Uterus (tissue), 4 donors: ENCODE measurements around the gene NAA15. TPM values are rescaled to one million over a fixed set of nuclear protein-coding genes. Genes with fewer than 3 reads are reported as not detected.
"Not testable (repeated sequence)": the region's sequence is repeated elsewhere in the genome, so short reads cannot be mapped to it uniquely, and the experiment has no call there.

Source experiments
- DNase-seq, 2 donors: peaks; one replicate each; pipeline ENCODE4 v3.0.0-alpha.2; 2019 to 2020
- H3K27ac ChIP-seq, 2 donors: fragments of 200-600 bp; sonication (generic); 1 replicate in 1 of 2; 2 replicates in 1 of 2; pipeline ENCODE4 v1.5.1; 2016 to 2018
- H3K27me3 ChIP-seq, 2 donors: fragments of 200-600 bp; sonication (generic); one replicate each; pipeline ENCODE4 v1.5.1; 2018 to 2019; ENCODE audit warnings: control low read depth in 1 of 2
- H3K36me3 ChIP-seq, 2 donors: fragments of 200-600 bp; sonication (generic); one replicate each; pipeline ENCODE4 v1.5.1; 2019; ENCODE audit warnings: control low read depth in 1 of 2
- H3K4me1 ChIP-seq, 2 donors: fragments of 200-600 bp; sonication (generic); one replicate each; pipeline ENCODE4 v1.5.1; 2018 to 2019; ENCODE audit warnings: control low read depth in 1 of 2
- H3K4me3 ChIP-seq, 2 donors: fragments of 200-600 bp; sonication (generic); 1 replicate in 1 of 2; 2 replicates in 1 of 2; pipeline ENCODE4 v1.5.1; 2018 to 2019; ENCODE audit warnings: mild to moderate bottlenecking in 1 of 2
- H3K9me3 ChIP-seq, 2 donors: fragments of 200-600 bp; sonication (generic); one replicate each; pipeline ENCODE4 v1.5.1; 2019; ENCODE audit warnings: control low read depth in 1 of 2
- POLR2A ChIP-seq, 2 donors: fragments of 450-650 bp; IDR thresholded peaks; one replicate each; pipeline ENCODE4 v1.6.1; 2016; ENCODE audit warnings: antibody characterized with exemption in 2 of 2, mild to moderate bottlenecking in 1 of 2, moderate library complexity in 1 of 2
- intact Hi-C: fragments of 100-400 bp; cut with DNase I; formaldehyde crosslinking; loops from one replicate; pipeline ENCODE4 v1.15.1; 2023; ENCODE audit warnings: low total_unique reads
- total RNA-seq, 4 donors: library from RNA; depleted of rRNA in 3 of 4; stranded (reverse); fragments of >200 nt in 3 of 4; gene quantifications; one replicate each; pipeline versions ENCODE4 v1.1.0 to v1.2.4, GENCODE V29; 2014 to 2023
- TF ChIP-seq, protein P1 (sequence below), 4 experiments: fragments of 200-600 bp in 2 of 4; fragments of 450-650 bp in 2 of 4; sonication (generic) in 2 of 4; IDR thresholded peaks; one replicate each; pipeline ENCODE4 v1.5.1; 2016 to 2019; ENCODE audit warnings: antibody characterized with exemption in 4 of 4, mild to moderate bottlenecking in 2 of 4, moderate library complexity in 1 of 4
- donor health status: DM: yes; HTN: yes; CAD: no.

NAA15 gene
- total RNA-seq, 4 donors from 2014 or later = 47.1 to 75.1 (median 54.1) TPM

DNA sequence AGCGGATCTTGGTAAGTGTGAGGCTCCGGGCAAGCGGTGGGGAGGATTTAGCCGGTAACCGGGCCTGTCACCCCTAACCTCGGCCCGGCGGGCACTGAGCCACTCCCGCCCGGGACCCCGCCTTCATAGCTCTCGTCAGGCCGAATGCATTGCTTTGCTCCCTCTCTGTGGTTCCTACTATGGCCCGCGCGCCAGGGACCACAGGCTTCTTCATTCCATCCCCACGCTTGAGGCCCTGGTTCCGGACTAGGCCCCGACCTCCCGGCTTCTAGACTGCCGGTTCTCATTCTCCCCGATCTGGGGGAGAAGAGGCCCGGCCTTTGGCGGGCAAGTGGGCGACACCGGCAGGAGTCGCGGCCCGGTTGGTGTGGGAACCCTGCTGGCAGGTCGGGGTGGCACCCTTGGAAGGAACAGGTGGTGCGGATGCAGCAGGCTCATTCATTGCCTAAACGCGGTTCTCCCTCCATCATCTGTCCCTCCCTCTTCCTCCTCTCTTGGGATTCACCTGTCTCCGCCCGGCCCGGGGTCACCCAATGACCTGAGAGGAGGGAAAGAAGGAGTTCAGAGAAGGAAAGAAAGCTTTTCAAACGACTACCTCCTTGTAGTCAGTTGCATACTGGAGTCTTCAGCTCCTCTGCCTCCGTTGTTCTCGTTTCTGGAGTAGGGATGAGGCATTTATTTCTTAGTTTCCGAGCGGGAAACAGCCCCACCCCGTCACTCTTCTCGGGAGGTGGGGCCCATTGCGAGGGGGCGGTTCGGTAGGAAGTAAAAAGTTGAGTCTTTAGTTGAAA is 711 bp downstream of the NAA15 start, which contains the start of gene NDUFC1:
TSS of gene NDUFC1 (minus strand) at position 657 of the 791 bp plus-strand sequence. CDS start 6,679 bp downstream, outside the sequence.
- no peaks in the 10 kb centered on the region for H3K27me3 ChIP-seq
- no peaks in the 10 kb centered on the region for H3K36me3 ChIP-seq
- peak within 1 kb of the TSS; percentile 72 to 93 for H3K4me3 ChIP-seq
- TF ChIP-seq POLR2A (IDR thresholded peaks at IDR 0.05) = no peak
- TF ChIP-seq, protein P1, sequence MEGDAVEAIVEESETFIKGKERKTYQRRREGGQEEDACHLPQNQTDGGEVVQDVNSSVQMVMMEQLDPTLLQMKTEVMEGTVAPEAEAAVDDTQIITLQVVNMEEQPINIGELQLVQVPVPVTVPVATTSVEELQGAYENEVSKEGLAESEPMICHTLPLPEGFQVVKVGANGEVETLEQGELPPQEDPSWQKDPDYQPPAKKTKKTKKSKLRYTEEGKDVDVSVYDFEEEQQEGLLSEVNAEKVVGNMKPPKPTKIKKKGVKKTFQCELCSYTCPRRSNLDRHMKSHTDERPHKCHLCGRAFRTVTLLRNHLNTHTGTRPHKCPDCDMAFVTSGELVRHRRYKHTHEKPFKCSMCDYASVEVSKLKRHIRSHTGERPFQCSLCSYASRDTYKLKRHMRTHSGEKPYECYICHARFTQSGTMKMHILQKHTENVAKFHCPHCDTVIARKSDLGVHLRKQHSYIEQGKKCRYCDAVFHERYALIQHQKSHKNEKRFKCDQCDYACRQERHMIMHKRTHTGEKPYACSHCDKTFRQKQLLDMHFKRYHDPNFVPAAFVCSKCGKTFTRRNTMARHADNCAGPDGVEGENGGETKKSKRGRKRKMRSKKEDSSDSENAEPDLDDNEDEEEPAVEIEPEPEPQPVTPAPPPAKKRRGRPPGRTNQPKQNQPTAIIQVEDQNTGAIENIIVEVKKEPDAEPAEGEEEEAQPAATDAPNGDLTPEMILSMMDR (IDR thresholded peaks at IDR 0.05) = no peak
- intact Hi-C loops = no loop called here
- peaks cover 0 to 4% of the 10 kb centered on the region in 2 donors for H3K4me1 ChIP-seq
- H3K9me3 ChIP-seq = no peaks in the 10 kb centered on the region
- peak; percentile 39 to 50 for DNase-seq
- H3K27ac ChIP-seq = peak within 1 kb of the TSS; percentile 89 to 94

DNA sequence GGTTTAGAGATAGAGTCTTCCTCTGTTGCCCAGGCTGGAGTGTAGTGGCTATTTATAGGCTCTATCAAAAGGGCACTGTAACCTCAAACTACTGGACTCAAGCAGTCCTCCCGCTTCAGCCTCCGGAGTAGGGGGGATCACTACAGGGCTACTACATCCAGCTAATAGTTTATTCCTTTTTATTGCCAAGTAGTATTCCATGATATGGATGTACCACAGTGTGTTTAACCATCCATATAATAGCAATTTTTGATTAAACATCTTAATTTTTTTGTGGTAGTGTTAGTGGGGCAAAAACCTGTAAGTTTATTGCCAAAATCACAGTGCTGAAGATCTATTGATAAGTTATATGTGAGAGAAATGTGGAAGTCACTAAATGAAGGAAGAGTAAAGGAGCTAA is 3.6 kb downstream of the NAA15 start:
- Histone ChIP-seq H3K4me3 (no peak overlapping the region), H3K4me1 (peaks cover 0 to under 1% of the 10 kb centered on the region in 2 donors), H3K36me3 (no peaks in the 10 kb centered on the region), H3K27ac (no peak overlapping the region), H3K27me3 (no peaks in the 10 kb centered on the region), H3K9me3 (no peaks in the 10 kb centered on the region)
- TF ChIP-seq POLR2A (IDR thresholded peaks at IDR 0.05) = no peak
- TF ChIP-seq, protein P1 (IDR thresholded peaks at IDR 0.05) = no peak
- DNase-seq = no peak
- intact Hi-C loops = no loop called here

DNA sequence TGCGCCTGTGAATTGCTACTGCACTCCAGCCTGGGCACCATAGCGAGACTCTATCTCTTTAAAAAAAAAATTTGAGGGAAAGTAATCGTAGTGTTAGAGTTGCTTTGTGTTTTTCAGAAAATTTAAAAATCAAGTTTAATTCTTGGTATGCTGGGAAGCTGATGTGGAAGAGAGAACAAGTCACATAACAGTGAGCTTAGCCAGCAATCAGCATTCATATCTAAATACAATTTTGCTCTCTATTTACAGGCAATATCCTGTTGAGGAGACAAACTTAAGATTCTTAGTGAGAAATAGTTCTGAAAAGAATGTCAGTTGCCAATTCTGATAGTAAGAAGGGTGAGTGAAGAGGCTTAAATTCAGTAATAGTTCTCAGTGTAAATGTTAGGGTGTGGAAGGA is 10.6 kb downstream of the NAA15 start:
- no peak overlapping the region for H3K27ac ChIP-seq
- TF ChIP-seq, protein P1 (IDR thresholded peaks at IDR 0.05) = no peak
- TF ChIP-seq POLR2A (IDR thresholded peaks at IDR 0.05) = no peak
- H3K4me3 ChIP-seq = no peak overlapping the region
- intact Hi-C loops = no loop called here
- no peaks in the 10 kb centered on the region for H3K36me3 ChIP-seq
- no peaks in the 10 kb centered on the region for H3K27me3 ChIP-seq
- no peaks in the 10 kb centered on the region for H3K9me3 ChIP-seq
- H3K4me1 ChIP-seq = peaks cover 0 to 10% of the 10 kb centered on the region in 2 donors
- DNase-seq = no peak

DNA sequence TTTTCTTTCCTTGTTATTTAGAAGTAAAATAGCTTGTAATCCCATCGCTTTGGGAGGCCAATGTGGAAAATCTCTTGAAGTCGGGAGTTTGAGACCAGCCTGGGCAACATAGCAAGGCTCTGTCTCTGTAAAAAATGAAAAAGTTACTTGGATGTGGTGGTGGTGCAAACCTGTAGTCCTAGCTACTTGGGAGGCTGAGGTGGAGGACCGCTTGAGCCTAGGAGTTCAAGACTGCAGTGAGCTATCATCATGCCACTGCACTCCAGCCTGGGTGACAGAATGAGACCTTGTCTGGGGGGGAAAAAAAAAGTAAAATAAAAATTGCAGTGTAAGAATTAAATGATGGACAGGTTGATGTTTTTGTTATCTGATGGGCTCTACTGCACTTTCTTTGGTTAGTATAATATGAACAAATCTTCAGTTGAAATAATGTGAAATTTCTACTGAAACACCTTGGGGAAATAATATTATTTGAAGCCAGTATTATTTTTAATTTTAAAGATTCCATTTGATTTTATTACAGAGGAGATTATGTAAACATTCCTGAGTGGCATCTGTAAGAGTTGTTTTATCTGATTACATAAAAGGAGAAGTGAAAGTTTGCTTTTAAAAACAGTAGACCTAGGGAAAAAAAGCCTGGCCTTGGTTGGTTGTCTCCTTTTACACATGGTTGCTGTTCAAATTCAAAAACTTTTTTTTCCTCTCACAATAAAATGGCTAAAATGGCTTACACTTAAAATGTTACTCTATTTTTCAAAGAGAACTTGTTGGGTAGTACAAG is 11.4 kb downstream of the NAA15 start:
- Histone ChIP-seq H3K36me3 (no peaks in the 10 kb centered on the region), H3K4me3 (no peak overlapping the region), H3K27me3 (no peaks in the 10 kb centered on the region), H3K9me3 (no peaks in the 10 kb centered on the region), H3K4me1 (peaks cover 0 to 10% of the 10 kb centered on the region in 2 donors), H3K27ac (peak overlapping the region in 1 of 2 donors; percentile 23)
- intact Hi-C loops = no loop called here
- DNase-seq = no peak
- no peak for TF ChIP-seq POLR2A (IDR thresholded peaks at IDR 0.05)
- TF ChIP-seq, protein P1 (IDR thresholded peaks at IDR 0.05) = no peak

DNA sequence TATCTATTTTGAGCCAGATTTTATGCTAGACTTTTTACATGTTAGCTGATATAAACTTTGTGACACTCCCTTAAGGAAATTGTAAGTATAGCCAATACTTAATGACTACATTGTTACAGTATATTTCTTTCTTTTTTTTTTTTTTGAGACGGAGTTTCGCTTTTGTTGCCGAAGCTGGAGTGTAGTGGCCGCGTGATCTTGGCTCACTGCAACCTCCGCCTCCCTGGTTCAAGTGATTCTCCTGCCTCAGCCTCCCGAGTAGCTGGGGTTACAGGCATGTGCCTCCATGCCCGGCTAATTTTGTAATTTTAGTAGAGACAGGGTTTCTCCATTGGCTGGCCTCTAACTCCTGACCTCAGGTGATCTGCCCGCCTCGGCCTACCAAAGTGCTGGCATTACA is 12.1 kb downstream of the NAA15 start:
- H3K27me3 ChIP-seq, DNase-seq, H3K36me3 ChIP-seq, H3K4me1 ChIP-seq, H3K9me3 ChIP-seq, H3K4me3 ChIP-seq, intact Hi-C loops, H3K27ac ChIP-seq: not testable (repeated sequence)
